NOMO-1 treated with dmso at 0.1 percent for 144 hours (cell line): ENCODE data around the gene DERL3.

ENCODE experiments used
- DNase-seq: peaks from one replicate; lab custom pipeline; 2025; ENCODE audit not compliant: unreplicated experiment; lab: John Stamatoyannopoulos, UW

Gene DERL3

GRCh38 chr22:23832226-23833016 is 6.4 kb downstream of the DERL3 start:
- no peak for DNase-seq

DNA sequence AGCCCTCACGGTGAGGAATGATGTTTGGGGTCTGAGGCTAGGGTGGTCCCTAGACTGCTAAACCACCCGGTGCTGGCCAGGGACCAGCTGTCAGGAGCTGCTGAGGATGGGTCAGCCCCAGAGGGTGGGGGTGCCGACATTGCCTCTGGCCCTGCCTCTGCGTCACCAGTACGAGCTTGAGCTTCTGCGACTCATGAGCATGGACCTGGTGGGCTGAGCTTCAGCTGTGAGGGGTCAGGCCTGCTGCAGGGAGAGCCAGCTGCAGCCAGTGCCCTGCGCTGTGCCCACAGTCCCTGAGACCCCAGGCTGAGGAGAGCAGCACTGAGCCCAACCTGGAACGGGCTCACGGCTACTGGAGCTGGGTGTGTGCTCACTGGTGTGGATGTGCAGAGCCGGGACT is 7.0 kb downstream of the DERL3 start:
- no peak for DNase-seq

GRCh38 chr22:23831261-23831660 is 7.5 kb downstream of the DERL3 start:
- no peak for DNase-seq

DNA sequence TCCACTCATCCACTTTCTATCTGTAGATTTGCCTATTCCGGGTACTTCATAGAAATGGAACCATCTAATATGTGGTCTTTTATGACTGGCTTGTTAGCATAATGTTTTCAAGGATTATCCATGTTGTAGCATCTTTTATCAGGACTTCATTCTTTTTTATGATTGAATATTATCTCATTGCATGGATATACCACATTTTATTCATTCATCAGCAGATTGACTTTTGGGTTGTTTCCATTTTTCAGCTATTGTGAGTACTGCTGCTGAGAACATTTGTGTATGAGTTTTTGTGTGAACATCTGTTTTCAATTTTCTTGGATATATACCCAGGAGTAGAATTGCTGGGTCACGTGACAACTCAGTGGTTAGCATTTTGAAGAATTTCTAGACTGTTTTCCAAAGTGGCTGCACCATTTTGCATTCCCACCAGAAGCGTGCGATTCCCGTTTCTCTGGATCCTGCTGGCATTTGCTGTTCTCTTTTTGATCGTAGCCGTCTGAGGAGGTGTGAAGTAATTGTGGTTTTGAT is 8.9 kb downstream of the DERL3 start:
- no peak for DNase-seq

GRCh38 chr22:23828800-23829680 is 9.8 kb downstream of the DERL3 start:
- no peak for DNase-seq

DNA sequence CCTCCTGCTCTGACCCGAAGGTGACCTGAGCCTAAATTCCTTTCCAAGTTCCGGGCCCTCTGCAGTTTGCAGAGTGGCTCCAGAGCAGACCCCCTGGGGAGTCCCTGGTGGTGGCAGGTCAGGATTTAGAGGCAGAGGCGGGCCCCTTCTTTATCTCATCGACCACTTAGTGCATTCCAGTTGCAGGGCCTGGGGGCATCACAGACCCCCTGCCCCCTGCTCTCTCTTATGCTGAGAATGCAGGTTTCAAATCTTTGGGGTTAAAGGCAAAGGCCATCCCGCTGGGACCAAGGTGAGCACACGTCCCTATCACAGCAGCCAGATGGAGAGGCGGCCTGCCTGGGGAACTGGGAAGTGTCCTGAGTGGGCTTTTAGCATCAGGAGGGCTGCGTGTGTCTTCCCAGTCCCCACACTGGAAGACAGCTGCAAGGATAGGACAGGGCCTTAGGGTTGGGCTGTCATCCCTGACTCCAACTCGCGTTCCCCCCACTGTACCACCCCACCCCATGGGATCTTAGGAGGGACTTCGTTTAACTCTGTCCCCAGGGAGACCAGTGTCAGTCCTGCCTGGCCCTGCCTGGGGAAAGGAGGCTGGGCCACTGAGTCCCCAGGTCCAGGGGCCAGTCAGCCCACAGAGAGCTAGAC is 11.3 kb downstream of the DERL3 start:
- DNase-seq = no peak

DNA sequence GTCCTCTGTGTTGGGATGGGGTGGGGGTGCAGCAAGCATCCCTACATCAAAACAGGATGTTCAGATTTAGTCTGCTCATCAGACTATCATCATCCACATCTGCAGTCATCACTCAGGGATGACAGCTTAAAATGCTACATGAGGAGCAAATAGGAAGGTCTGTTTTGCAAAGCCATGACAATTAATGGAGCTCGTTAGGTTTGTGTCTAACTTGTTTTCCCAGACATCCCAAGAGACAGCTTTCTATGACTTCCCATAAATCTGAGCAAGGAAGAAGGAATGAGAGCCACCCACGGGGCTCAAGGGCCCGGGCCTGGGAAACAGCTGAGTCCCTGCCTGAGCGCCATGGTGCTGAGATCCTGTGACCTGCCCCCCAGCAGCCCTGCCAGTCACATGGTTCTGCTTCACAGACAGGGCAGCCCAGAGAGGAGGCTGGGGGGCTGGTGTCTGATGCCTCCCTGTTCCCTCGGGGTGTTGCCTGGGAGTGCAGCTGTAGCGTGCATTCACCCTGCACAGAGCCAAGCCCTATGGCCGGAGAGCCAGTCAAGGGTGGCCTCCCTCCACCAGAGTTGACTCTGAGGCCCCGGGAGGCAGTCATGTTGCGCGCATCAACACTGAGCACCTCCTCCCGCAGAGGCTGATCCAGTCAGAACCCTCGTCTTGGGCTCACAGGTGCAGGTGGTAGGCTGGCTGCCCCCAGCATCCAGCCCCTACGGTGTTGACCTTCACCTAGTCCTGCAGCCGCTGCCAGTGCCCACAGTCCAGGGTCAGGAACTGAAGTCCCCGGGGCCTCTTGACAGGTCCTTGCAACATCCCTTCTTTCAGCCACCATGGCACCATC is 12.1 kb downstream of the DERL3 start:
- DNase-seq = no peak

DNA sequence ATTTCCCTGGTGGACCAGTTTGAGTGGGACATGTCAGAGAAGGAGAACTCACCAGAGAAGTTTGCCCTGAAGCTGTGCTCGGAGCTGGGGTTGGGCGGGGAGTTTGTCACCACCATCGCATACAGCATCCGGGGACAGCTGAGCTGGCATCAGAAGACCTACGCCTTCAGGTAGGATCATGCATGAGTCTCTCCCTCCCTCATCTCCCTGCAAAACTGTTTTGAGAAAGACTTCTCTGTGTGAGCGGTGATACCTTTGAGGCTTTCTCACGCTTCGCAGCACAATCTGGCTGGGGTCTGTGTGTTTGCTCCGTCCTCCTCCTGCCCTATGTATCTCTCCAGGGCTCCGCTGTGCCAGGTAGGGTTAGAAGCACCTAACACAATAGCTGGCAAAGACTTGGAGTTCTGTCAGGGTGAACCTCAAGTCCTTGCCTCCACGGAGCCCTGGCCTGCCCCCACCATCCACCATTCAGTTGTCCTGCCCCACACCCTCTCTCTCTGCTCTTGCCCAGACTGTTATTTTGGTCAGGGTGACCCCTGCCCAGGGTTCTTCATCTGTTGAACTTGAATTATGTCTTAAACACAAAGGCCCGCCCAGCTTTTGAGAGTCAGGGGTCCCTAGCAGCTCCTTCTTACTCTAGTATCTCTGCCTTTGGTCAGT is 13.4 kb downstream of the DERL3 start:
- DNase-seq = no peak

DNA sequence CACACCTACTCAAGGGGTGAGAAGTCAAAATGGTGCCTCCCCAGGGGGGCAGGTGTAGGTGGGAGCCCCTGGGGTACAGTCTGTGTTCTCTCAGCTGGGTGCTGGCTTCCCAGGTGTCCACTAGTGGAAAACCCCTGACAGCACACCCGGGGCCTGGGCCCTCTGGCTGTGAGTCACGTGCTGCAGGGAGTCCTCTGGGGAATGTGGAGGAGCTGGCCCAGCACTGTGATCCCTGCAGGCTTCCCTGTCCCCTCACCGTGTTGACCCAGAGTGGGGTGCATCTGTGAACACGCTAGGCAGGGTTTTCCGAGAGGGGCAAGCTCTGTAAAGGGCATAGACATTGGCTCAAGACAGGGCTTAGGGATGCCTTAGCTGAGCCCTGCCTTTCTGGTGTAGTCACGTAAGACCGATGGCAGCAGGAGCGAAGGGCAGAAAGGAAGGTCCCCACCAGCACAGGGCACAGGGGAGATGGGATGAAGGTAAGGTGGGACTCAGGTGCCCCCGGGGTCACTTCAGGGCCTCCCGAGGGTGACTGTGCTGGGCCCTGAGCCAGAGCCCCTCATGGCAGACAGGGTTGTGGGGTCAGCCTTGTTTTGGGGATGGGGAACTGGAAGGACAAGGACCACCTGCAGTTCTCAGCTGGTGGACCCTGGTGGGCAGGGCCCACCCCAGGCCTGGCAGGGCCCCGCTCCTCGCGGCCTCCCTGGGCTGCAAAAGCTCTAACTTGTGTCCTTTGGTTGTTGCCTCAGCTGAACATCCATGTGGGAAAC is 14.1 kb downstream of the DERL3 start:
- no peak for DNase-seq

DNA sequence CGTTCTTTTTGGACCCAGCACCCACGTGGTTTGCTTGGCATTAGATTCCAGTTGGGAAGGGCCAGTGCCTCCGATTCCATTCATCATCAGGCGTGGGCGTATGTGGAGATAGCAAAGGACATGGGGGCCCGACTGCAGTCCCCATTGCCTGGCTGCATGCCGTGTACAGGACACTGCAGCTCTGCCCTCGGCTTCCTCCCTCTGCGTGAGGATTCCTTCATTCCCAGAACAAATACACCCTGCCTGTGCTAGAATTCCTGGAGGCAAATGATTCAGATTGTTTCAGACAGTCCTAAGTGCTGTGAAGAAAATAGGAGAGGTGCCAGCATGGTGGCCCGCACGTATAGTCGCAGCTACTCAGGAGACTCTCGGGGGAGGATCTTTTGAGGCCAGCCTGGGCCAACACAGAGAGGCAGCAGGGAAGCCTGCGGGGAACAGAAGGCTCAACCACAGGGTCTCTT is 15.4 kb downstream of the DERL3 start:
- DNase-seq = no peak

GRCh38 chr22:23822101-23822671 is 16.6 kb downstream of the DERL3 start:
- no peak for DNase-seq

DNA sequence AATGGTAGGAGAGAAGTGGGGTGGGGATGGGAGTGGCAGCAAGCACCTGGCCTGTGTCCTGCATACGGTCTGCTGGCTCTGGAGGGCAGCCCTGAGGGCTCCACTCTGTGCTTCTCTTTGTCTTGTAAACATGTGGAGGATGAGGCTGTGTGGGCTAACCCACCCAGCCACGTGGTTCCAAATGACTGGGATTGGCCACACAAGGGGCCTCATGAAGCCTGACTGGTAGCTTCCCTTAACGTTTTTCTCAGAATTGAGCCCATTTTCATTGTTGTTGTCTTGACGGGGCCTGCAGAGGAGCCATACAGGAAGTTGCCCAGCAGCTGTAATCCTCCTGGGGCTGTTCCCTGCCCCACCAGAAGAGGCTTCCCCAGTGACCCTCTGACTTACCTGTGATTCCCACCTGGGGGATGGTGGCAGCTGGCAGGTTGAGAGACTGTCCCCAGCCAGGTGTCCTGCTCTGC is 18.0 kb downstream of the DERL3 start:
- no peak for DNase-seq

DNA sequence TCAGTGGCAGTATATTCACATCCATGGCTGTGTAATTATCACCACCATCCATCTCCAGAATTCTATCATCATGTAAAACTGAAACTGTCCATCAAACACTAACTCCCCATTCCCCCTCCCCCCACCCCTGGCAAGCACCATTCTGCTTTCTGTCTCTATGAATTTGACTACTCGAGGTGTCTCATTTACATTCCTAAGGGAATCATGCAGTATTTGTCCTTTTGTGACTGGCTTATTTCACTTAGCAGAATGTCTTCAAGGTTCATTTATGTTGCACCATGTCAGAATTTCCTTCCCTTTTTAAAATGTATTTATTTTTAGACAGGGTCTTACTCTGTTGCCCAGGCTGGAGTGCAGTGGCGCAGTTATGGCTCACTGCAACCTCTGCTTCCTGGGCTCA is 20.3 kb downstream of the DERL3 start:
- DNase-seq = no peak

- no peak for DNase-seq
Observed at GRCh38 chr22:23817146-23817545, 21.7 kb downstream of the DERL3 start.

GRCh38 chr22:23816156-23816976 is 22.4 kb downstream of the DERL3 start:
- no peak for DNase-seq

DNA sequence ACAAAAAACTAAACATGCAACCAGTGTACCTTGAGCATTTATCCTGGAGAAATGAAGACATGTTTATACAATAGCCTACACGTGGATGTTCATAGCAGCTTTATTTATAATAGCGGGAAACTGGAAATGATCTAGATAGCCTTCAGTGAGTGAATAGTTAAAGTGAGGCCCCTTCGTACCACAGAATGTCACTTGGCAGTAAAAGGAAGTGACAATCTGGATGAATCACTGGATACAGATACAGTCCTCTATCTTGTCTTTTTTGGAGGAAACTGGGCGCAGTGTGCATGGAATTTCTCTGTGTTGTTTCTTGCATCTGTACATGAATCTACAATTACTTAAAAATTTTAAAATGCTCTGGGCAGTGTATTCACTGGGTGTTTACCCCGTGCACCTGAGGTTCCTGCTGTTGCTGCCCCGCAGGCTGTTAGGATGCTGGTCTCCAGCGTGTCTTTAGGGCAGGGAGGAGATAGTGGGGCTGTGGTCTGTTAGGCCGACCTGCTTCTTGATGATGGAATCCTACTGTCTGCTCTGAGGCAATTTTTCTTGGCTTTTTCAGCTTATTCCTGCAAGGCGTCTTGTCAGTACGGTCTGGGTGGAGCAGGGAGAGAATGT is 23.2 kb downstream of the DERL3 start:
- DNase-seq = no peak

DNA sequence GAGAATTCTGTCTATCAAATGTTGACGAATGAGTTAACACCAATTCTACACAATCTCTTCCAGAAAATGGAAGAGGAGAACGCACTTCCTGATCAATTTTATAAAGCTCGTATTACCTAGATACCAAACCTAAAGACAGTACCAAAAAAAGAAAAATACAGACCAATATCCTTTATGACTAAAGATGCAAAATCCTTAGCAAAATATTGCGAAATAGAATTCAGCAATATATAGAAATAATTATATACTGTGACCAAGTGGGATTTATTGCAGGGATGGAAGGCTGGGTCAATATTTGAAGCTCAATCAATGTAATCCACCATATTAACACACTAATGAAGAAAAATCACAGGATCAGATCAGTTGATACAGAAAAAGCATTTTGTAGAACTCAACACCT is 26.4 kb downstream of the DERL3 start:
- no peak for DNase-seq

- no peak for DNase-seq
Observed at GRCh38 chr22:23806837-23807236, 32.0 kb downstream of the DERL3 start.
